Measurements from ENCODE around the gene PRRC1. TPM values are rescaled to one million over a fixed set of nuclear protein-coding genes. Genes with fewer than 3 reads are reported as not detected.
A peak's percentile ranks its signal among the peaks of the same experiment; 100 is the strongest.

The PRRC1 gene
- total RNA-seq, 2 donors from 2014 or later, result 37.0 to 44.0 TPM

DNA sequence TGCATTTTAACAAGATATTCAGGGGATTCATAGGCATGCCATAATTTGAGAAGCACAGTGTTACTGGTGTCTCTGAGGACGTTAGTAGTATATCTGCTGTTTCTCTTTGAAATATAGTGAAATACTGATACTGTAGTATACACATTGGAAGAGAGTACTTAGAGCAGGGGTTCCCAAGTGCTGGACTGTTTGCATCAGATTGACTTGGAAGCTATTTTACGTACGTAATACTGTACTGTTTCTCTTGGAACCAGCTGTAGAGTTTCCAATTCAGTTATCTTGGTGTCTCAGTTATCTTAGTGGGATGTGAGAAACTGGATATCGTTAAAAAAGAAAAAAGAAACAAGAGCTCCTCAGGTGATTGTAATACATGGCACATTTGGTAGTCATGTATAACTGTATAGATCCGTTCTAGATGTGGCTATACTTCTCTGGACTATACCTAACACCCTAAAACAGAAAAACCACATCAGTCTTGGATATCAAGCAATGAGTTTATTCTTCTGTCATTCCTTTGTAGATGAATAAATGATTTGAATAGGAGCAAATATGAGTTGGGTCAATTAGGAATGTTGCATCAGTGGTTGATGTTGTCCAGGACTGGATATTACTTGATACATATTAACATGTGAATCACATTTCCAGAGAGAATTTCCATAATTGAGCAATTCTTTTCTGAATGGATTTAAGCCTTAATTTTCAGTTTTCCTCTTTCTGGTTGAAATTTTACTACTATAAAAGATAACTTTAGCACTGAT, 33.4 kb downstream of the PRRC1 start:
- Histone ChIP-seq H3K27ac (no peak overlapping the region), H3K27me3 (replicated peaks; ENCODE audit: insufficient read depth) (no peaks in the 10 kb centered on the region), H3K36me3 (no peaks in the 10 kb centered on the region), H3K9me3 (no peaks in the 10 kb centered on the region), H3K4me3 (no peak overlapping the region), H3K4me1 (replicated peaks) (no peaks in the 10 kb centered on the region)
- no peak for TF ChIP-seq POLR2AphosphoS5 (IDR thresholded peaks at IDR 0.05)
- TF ChIP-seq, protein P1, sequence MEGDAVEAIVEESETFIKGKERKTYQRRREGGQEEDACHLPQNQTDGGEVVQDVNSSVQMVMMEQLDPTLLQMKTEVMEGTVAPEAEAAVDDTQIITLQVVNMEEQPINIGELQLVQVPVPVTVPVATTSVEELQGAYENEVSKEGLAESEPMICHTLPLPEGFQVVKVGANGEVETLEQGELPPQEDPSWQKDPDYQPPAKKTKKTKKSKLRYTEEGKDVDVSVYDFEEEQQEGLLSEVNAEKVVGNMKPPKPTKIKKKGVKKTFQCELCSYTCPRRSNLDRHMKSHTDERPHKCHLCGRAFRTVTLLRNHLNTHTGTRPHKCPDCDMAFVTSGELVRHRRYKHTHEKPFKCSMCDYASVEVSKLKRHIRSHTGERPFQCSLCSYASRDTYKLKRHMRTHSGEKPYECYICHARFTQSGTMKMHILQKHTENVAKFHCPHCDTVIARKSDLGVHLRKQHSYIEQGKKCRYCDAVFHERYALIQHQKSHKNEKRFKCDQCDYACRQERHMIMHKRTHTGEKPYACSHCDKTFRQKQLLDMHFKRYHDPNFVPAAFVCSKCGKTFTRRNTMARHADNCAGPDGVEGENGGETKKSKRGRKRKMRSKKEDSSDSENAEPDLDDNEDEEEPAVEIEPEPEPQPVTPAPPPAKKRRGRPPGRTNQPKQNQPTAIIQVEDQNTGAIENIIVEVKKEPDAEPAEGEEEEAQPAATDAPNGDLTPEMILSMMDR (IDR thresholded peaks at IDR 0.05), result no peak
- no peak for TF ChIP-seq POLR2A (IDR thresholded peaks at IDR 0.05)
- 67% methylated on average over 5 of the region's 5 CpGs for WGBS
- intact Hi-C loops (cut with DNase I), result no loop called here
- no peak for DNase-seq (ENCODE audit: low spot score)

DNA sequence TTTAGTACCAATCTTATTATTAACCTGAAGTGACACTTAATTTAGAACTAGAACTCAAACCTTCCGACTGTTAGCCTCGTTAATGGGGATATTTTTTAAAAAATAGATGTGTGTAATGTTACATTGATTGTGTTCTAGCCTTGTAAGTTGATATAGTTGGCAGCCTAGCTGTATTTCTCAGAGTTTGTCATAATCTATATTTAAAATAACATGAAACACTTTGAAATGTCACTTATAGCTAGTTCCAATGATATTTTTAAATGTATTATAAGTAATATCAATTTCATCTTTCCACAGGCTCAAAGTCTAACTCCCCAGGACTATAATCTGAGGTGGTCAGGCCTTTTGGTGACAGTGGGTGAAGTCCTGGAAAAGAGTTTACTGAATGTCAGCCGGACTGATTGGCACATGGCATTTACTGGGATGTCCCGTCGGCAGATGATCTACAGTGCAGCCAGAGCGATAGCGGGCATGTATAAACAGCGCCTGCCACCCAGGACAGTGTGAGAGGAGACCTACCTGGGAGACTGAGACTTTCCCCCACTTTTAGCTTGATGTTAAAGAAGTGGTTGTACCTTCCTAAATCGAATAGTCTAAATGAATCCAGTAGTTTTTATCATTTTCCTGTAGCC, 34.1 kb downstream of the PRRC1 start:
- 84% methylated on average over 9 of the region's 9 CpGs for WGBS
- H3K36me3 ChIP-seq, result no peaks in the 10 kb centered on the region
- intact Hi-C loops (cut with DNase I), result no loop called here
- no peaks in the 10 kb centered on the region for H3K9me3 ChIP-seq
- no peaks in the 10 kb centered on the region for H3K4me1 ChIP-seq (replicated peaks)
- H3K4me3 ChIP-seq, result no peak overlapping the region
- no peak overlapping the region for H3K27ac ChIP-seq
- no peaks in the 10 kb centered on the region for H3K27me3 ChIP-seq (replicated peaks; ENCODE audit: insufficient read depth)
- TF ChIP-seq POLR2AphosphoS5 (IDR thresholded peaks at IDR 0.05), result no peak
- TF ChIP-seq, protein P1 (IDR thresholded peaks at IDR 0.05), result no peak
- no peak for TF ChIP-seq POLR2A (IDR thresholded peaks at IDR 0.05)
- no peak for DNase-seq (ENCODE audit: low spot score)

DNA sequence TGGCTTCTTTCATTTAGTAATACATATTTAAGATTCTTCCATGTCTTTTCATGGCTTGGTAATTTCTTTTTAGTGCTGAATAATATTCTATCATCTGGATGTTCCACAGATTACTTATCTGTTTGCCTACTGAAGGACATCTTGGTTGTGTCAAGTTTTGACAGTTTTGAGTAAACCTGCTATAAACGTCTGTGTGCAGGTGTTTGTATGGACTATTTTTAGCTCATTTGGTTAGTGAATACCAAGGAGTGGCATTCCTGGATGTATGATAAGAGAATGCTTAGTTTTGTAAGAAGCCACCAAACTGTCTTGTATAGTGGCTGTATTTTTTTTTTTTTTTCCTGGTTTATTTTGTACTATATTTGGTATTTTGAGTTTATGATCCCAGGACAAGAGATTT, 38.4 kb downstream of the PRRC1 start:
- no peaks in the 10 kb centered on the region for H3K36me3 ChIP-seq
- TF ChIP-seq, protein P1 (IDR thresholded peaks at IDR 0.05), result no peak
- TF ChIP-seq POLR2A (IDR thresholded peaks at IDR 0.05), result no peak
- peak; percentile 26 for TF ChIP-seq POLR2AphosphoS5 (IDR thresholded peaks at IDR 0.05)
- no peaks in the 10 kb centered on the region for H3K4me1 ChIP-seq (replicated peaks)
- no peaks in the 10 kb centered on the region for H3K27me3 ChIP-seq (replicated peaks; ENCODE audit: insufficient read depth)
- no peak for DNase-seq (ENCODE audit: low spot score)
- H3K27ac ChIP-seq, result peak overlapping the region; percentile 34 to 44
- H3K9me3 ChIP-seq, result no peaks in the 10 kb centered on the region
- 22% methylated on average over 1 of the region's 1 CpG for WGBS
- intact Hi-C loops (cut with DNase I), result no loop called here
- H3K4me3 ChIP-seq, result no peak overlapping the region

DNA sequence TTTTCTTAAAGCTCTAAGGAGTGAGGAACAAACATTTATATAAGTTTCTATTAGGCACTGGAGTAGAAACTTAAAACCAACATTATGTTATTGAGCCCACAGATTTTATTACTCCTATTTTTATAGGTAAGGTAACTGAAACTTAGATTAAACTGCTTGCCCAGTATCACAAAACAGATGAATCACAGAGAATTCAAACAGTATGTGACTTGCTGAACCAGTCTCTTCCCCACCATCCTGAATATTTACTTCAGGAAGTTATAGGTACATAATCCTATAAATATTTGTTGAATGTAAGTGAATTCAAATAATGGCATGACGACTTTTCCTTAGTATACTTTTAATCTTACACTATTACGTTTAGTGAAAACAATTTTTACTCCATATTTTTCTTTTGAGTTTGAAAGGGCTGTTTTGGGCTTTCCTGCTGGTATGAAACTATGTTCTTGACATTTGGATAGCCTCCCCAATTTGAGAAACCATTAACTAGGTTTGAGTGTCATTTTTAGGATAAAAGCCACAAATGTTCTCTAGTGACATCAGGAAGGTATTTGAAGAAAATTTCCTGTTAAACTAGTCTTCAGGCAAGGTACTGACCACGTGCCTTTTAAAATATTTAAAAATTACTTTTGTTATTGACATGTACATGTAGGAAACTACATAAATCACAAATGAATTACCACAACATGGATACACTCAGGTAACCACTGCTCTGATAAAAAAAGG, 39.3 kb downstream of the PRRC1 start:
- no peak for TF ChIP-seq POLR2A (IDR thresholded peaks at IDR 0.05)
- TF ChIP-seq POLR2AphosphoS5 (IDR thresholded peaks at IDR 0.05), result peak; percentile 32
- TF ChIP-seq, protein P1 (IDR thresholded peaks at IDR 0.05), result no peak
- no peak overlapping the region for H3K4me3 ChIP-seq
- peak overlapping the region; percentile 24 to 44 for H3K27ac ChIP-seq
- intact Hi-C loops (cut with DNase I), result no loop called here
- H3K36me3 ChIP-seq, result no peaks in the 10 kb centered on the region
- 41% methylated on average over 3 of the region's 3 CpGs for WGBS
- H3K27me3 ChIP-seq (replicated peaks; ENCODE audit: insufficient read depth), result no peaks in the 10 kb centered on the region
- DNase-seq (ENCODE audit: low spot score), result peak; percentile 19
- no peaks in the 10 kb centered on the region for H3K9me3 ChIP-seq
- no peaks in the 10 kb centered on the region for H3K4me1 ChIP-seq (replicated peaks)

All from prostate gland (tissue), 2 donors.